HG02798 (cell line): ENCODE measurements around the gene STX2.
A peak's percentile ranks its signal among the peaks of the same experiment; 100 is the strongest.

Experiments
- ATAC-seq: cut with Tn5 transposase; IDR thresholded peaks from one replicate; pipeline ENCODE4 v1.9.1; 2021; ENCODE audit warnings: mild to moderate bottlenecking; ENCODE audit not compliant: unreplicated experiment, poor library complexity

STX2 gene

DNA sequence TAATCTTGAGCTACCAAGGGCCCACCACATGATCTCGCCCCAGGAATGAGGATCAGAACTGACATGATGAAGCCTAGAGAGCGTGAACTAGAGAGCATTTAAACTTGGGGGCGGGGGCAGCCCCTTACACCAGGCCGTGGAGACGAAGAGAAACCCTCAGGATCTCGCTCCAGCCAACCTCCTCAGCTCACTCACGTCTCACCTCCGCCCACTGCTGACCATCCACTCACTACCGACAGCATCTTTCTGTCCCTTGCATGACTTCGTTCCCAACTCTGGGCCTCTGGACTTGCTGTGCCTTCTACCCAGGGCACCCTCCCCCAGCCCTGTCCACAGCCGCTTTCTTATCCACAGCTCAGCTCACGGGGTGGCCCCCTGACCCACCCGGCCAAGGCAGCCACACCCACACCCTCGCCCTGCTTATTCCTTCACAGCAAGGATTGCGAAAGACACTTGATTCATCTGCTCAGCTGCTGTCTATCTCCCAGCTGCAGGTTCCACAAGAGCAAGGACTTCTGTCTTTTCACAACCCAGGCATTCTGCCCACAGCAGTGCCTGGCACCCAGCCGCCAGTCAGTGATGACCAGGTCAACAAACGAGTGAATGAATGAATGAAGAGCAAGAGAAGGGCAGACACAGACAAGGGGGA is 6.4 kb downstream of the STX2 start:
- no peak for ATAC-seq

DNA sequence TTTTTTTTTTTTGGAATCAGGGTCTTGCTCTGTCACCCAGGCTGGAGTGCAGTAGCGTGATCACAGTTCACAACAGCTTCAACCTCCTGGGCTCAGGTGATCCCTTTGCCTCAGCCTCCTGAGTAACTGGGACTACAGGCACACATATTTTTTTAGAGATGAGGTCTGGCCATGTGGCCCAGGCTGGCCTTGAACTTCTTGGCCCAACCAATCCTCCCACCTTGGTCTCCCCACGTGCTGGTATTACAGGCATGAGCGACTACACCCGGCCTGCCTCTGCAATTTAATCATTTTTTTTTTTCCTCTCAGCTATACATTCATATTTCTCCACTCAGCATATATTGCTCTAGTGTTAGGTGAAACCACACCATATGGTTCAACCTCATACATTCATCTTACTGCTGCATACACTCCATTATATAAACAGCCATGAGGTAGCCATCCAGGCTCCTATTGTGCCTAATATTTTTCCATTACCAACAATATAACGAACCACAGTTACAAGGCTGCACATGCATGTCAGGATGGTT is 7.1 kb downstream of the STX2 start:
- ATAC-seq, result no peak

DNA sequence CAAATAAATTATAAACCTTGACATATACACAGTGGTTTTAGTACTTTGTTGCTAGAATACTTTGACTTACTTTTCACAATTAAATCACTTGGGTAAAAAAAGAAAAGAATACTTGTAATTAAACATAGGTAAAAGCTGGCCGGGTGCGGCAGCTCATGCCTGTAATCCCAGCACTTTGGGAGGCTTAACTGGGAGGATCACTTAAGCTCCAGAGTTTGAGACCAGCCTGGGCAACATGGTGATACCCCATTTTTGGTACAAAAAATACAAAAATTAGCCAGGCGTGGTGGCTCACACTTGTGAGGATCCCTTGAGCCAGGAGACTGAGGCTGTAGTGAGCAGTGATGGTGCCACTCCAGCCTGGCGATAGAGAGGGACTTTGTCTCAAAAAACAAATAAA is 7.8 kb downstream of the STX2 start:
- no peak for ATAC-seq

DNA sequence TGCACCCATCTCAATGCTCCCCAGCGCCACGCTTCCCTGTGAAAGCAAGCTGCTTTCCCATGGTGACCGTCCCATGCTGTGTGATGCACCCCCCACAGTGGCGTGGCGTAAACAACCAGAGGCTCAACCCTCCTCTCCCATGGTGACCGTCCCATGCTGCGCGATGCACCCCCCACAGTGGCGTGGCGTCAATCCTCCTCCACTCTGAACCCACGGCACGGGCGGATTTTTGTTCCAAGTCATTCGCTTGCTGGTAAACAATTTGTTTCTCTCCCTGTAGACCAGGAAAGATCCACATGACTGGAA is 8.9 kb downstream of the STX2 start:
- no peak for ATAC-seq

DNA sequence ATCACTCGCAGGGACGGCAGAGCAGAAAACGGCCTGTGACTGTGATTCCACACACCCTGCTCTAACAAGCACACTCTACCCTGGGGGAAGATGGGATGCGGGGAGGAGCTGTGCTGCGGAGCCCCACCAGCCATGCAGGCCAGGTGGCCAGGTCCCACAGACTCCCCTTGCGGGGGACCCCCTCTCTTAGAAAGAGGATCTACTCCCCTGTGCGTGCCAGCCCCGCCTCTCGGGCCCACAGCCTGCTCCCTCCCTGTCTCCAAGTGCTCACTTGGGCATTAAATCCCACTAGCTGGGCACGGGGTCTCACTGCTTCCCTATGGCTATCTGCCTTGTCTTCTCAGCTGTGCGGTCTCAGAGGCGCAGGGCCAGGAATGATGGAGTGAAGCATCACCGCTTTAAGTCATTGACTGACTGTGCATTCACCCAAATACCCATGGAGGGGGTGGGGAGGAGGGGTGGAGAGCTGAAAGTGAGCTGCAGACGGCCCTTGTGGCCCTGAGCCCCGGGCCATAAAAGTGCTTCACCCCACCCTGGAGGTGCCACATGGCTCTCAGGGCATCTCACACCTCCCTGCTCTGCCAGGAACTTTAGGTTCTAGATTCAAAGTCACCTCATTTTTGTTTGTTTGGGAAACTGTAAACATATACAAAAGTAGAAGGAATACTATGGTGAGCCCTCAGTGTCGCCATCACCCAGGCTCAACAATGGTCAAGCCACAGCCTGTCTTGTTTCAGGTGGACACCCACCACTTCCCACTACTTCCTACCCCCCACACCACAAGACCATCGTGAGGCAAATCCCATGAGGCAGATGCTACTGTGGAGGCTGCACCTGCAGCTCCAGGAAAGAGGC is 9.4 kb downstream of the STX2 start:
- ATAC-seq, result no peak

DNA sequence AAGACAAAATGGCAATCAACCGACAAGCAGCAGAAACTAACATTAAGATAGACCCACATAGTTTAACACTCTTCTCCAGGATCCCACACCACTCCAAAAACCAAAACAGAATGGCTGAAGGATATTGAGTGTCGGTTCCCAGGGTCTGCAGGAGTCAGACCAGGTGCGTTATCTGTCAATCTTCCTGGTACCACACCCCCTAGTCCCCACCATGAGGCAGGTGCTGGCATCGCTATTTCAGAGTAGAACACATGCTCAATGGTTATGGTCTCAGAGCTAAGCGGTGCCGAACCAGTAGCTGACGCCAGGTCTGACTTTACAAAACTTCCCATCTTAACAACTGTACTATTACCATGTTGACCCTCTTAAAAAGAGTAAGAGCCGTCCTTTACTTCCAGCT is 10.2 kb downstream of the STX2 start:
- no peak for ATAC-seq

DNA sequence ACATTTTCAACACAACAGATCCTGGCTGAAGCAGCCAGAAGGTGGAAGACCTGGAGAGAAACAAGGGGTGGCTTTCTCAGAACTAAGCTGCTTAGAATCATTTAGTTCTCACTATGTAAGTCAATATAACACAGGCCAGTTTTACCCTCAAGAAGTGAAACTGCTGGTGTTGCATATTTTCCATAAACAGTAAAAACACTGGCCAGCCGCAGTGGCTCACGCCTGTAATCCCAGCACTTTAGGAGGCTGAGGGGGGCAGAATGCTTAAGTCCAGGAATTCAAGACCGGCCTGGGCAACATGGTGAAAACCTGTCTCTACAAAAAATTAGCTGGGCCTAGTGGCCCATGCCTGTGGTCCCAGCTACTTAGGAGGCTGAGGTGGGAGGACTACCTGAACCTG is 11.6 kb downstream of the STX2 start:
- no peak for ATAC-seq

DNA sequence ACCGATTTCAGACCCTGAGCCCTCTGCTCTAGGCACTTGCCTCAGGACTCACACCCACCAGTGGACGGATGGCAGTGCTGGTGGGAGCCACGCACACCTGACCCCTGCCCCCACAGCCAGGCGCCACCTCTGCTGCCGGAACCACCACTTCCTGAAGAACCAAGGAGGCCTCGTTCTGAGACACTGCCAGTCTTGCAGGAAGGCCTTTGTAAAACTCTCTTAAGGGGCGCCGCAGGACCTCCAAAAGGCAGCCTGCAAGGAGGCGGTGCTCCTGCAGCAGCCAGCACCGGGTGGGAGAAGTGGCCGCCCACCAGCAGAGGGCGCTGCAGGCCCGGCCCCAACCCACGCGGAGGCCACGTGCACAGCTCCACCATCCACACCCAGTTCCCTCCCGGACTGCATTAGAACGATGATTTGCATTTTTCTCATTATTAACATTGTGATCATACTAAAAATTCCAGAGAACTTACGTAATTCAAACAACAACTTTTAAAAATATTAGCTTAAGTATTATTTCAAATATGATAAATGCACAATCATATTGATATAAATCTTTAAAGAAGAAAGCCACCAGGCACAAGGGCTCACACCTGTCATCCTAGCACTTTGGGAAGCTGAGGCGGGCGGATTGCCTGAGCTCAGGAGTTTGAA is 12.8 kb downstream of the STX2 start:
- no peak for ATAC-seq

DNA sequence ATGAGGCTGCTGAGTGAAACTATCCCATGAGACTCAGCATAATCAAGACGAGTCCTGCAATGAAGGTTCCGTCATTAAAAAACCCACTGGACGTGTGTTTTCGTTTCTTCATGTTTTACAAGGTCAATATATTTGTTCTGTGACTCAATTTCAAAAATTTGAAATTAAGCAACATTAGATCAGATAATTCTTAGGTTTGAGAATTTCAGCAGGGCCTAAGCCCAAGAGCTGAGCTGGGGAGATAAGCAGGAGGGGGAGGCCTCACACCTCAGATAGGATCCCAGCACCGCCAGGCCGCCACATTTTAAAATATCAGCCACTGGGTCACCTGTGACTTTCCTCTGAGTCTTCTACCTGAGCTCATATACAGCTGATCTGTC is 13.3 kb downstream of the STX2 start:
- no peak for ATAC-seq

DNA sequence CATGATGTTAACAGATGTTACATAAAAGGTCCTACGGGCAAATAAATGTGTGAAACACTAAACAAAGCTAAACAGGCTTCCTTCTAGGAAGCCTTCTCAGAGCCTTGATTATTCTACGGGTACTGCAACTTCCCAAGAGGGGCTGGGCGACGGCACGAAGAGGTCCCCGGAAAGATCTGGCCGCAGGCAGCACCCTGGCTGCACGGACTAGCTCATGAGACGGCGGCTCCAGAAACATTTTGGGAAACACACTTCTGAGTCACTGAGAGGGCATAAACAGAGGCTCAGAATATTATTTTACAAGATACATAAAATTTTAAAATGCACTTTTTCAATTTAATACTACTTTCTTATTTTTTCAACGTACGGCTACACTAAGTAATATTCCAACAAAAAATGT is 19.4 kb downstream of the STX2 start:
- no peak for ATAC-seq

DNA sequence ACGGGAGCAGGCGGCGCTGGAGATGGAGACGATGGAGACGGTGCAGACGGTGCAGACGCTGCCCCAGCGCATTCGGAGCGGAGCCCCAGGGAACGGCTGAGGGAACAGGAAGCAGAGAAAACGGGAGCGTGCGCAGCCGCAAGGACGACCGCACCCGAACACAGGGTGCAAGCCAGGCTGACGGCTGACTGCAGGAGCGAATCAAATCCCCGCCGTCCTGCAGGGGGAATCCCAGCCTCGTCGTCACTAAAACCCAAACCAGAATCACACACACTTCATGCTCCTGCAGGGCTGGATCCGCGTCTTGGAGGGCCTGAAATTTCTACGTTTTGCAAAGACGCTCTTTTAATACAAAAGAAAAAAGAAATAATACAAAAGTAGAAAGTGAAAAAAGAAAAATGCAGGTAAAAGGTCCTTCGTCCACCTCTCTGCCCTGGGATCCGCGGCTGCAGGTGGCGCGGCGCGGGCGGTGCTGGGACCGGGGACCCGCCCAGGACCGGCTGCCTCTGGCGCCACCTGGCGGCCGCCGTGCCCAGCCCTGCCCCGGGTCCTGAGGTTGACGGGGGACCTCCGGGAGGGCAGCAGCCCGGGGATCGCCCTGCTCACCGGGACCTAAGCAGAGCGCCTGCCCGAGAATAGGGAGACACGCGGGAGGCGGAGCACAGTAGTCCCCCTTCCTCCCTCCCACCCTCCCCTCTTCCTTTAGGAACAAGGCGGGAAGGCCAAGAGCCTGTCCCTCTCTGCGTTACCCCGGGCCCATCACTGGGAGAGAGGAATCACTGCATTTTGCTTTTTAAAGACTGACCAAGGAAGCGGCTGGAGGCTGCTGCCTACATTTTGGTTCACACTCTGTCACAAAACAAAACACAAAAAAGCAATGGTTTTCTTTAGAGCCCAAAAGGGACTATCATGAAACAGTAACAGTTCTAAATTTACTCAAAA is 20.1 kb downstream of the STX2 start:
- ATAC-seq, result peak; percentile 75

DNA sequence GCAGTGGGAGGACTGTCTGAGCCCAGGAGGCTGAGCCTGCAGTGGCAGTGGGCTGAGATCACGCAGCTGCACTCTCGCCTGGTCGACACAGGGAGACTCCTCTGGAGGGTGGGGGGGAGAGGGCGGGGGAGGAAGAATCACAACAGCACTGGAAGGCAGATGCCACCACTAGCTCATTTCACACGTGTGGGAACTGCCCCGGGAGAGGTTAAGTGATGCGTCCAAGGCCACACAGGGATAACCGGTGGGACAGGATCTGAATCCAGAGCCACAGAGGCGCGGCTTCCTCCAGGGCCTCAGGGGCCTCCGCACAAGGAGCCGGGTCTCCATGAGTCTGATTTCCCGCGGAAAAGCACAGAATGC is 20.8 kb downstream of the STX2 start:
- no peak for ATAC-seq

DNA sequence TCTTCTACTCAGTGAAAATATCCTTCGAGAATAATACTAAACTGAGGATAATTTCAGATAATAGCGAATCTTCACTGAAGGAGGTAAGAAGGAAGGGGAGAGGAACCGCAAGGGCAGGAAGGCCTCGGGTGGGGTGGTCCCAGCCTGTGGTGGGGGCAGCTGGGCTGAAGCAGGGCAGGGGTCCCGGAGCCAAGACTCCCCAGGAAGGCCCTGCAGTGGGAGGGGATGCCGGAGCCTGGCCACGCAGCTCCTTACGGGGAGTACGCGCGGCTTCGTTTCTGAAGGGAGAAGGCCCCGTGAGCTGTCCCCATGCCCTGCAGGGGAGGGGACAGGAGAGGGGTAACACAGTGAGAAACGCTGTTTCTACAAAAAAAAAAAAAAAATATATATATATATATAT is 21.2 kb downstream of the STX2 start:
- ATAC-seq, result no peak

DNA sequence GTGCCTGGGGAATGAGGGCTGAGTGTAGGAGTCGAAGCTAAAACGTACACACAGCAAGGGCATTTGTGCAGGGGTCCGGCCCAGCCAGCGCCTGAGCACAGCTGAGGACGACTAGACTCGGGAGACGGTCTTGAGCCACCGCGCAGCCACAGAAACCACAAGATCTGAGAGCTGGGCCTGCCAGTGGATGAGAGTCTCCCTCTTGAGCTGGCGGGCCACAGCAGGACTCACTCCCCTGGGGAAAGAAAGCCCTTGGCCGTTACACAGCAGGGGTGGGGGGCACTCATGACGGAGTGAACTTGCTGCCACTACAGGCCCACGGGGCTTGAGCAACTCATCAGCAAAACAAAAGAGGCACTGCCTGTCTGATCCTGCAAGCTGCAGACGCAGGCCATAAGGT is 23.0 kb downstream of the STX2 start:
- ATAC-seq, result no peak

DNA sequence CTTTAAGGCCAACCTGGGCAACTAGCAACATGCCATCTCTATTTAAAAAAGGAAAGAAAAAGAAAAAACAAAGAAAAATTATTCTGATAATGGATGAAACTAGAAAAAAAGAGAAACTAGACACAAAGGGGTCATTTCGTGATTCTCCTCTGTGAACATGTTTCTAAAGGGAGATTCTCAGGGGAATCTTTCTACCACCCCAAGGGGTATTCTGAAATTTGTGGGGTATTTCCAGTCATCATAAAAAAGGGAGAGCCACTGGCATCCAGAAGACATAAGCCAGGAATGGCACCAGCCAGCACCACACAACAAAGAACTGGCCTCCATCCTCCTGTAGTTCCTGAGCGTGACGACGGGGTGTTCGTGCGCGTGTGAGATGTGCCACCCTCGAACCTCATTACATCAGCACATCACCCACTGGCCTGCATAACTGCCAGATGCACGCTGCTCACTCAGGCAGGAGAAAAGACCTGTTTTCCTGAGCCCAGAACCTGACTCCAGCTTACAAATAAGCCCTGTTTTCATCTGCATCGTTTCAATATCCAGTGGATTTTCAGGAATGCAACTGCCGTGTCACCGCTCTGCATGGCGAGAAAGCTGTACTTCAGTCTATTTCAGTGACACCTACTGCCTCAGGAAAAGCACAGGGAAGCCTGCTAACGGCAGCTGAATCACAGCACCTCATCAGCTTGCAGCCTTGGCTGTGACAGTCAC is 23.9 kb downstream of the STX2 start:
- ATAC-seq, result no peak

DNA sequence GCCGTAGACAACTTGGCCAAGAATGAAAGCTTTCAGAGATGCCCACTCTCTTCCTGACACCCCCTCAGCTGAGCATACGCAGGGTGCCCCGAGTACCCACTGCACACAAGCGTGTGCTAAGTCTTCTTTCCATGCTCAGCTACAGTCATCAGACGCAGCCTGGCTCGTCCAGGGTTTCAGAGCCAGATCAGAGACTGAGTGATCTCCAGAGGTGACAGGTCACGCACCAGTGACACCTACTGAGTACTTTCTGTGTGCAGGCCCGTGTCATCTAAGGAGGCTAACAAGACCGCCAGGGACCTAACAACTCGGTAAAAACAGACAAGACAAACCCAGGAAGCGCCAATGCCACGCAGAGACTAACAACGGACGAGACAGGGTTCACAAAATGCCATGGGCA is 25.1 kb downstream of the STX2 start:
- ATAC-seq, result no peak

DNA sequence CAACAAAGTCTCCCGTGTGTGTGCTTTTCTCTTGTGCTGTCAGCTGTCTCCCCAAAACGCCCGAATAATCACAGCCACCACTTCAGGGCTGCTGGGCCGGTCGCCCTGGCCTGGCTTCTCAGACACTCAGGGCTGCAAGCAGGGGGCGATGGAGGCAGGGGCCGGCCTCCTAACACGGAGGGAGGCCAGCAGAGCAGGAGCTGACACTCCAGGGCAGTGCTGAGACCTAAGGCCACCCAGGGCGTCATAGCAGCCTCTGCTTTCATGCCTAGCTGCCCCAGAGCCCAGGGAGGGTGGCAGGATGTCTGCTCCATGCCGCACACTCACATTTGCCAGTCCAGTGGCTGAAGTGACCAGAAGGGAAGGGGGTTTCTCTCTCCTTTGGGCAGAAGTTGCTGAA is 25.6 kb downstream of the STX2 start:
- ATAC-seq, result no peak

DNA sequence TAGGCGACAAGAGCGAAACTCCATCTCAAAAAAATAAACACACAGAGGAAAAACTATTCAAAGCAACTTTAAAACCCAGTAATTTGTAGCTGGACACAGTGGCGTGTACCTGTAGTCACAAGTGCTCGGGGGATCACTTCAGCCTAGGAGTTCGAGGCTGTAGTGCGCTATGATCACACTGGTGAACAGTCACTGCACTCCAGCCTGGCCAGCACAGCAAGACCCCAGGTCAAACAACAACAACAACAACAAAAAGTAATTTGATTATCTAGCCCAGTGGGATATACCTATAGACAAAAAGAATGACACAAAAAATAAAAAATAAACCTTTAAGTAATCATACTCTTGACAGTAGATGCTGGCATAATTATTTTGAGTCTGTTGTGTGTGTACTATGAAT is 29.3 kb downstream of the STX2 start:
- ATAC-seq, result no peak

DNA sequence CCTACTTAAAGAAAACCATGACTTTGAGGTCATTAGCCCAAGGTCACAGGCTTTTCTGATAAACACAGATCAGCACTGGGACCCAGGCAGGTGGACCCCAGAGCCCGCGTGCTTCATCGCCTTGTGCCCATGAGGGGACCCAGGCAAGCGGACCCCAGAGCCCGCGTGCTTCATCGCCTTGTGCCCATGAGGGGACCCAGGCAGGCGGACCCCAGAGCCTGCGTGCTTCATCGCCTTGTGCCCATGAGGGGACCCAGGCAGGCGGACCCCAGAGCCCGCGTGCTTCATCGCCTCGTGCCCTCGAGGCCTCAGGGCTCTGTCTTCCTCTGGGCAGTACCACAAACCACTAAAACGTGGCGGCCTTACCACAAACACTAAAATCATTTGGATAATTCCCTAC is 31.7 kb downstream of the STX2 start:
- ATAC-seq, result no peak

DNA sequence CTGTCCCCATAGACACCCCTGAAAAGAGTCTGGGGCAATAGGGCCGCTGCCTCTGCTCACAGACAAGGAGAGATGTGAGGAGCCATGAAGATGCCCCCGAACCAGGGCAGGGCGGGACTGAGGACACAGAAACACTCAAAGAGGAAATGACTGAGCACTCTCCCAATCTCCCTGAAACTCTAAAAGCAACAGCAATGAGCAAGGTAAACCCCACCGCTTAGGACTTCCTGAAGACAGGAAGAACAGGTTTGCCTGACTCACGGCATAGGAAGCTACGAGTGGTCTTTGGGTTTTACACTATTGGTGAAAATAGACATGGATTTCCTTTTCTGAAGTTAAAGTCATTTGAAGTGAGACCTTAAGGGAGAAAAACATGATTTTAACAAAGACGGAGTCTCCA is 32.5 kb downstream of the STX2 start:
- ATAC-seq, result no peak
